ENCODE data around the gene TRIM75. TPM values are rescaled to one million over a fixed set of nuclear protein-coding genes. Genes with fewer than 3 reads are reported as not detected.
"Not testable (repeated sequence)": the region's sequence is repeated elsewhere in the genome, so short reads cannot be mapped to it uniquely, and the experiment has no call there.

Gene TRIM75
- polyA plus RNA-seq, 1 of the 3 experiments (the other 2 are of a cell fraction): not detected

- H3K9me3 ChIP-seq: no peaks in the 10 kb centered on the region
- no peak overlapping the region for H3K4me3 ChIP-seq (ENCODE audit: low read depth in 2 of 2, low read length in 1 of 2)
- 15% methylated on average over 1 of the region's 1 CpG for WGBS (ENCODE audit: low lambda C conversion rate)
- no peaks in the 10 kb centered on the region; the same call in 1 of the 2 replicates for H3K27me3 ChIP-seq (ENCODE audit: insufficient read depth)
- no peaks in the 10 kb centered on the region; a peak in 1 of 4 replicates for H3K4me1 ChIP-seq (ENCODE audit: control insufficient read depth in 1 of 2, insufficient read depth in 2 of 2, low read depth in 1 of 2, low read length in 1 of 2)
- CTCF ChIA-PET: no interaction called here
- DNase-seq: no peak
- no peak overlapping the region for H3K4me2 ChIP-seq
- H3K36me3 ChIP-seq (replicated peaks in 1 of 2; ENCODE audit: control insufficient read depth in 1 of 2, insufficient read depth in 2 of 2, low read length in 1 of 2): no peaks in the 10 kb centered on the region
- no peak overlapping the region for H2AFZ ChIP-seq (ENCODE audit: low read depth)
- TF ChIP-seq GATA2 (CRISPR knock-in tag; IDR thresholded peaks at IDR 0.05): no peak
- peak; percentile 40 for TF ChIP-seq CTCF (IDR thresholded peaks at IDR 0.05)
- H3F3A ChIP-seq (replicated peaks; ENCODE audit: insufficient read depth): no peaks in the 10 kb centered on the region
- H3K27ac ChIP-seq (ENCODE audit: low read depth in 2 of 2, low read length in 1 of 2): no peak overlapping the region
- POLR2A ChIA-PET: no interaction called here
- no peaks in the 10 kb centered on the region for H3K79me2 ChIP-seq (ENCODE audit: insufficient read depth)
- no peaks in the 10 kb centered on the region for H3K9me2 ChIP-seq
- no peak overlapping the region for H3K9ac ChIP-seq
- no peaks in the 10 kb centered on the region for H4K20me1 ChIP-seq (ENCODE audit: insufficient read depth)
Measured at GRCh38 chr4:165060938-165061337, 7.3 kb downstream of the TRIM75 start.

GRCh38 chr4:165070560-165070959 is 16.9 kb downstream of the TRIM75 start:
- H3K79me2 ChIP-seq (ENCODE audit: insufficient read depth): no peaks in the 10 kb centered on the region
- H3K9ac ChIP-seq: no peak overlapping the region
- no peak for DNase-seq
- no peaks in the 10 kb centered on the region for H3K36me3 ChIP-seq (replicated peaks in 1 of 2; ENCODE audit: control insufficient read depth in 1 of 2, insufficient read depth in 2 of 2, low read length in 1 of 2)
- no peaks in the 10 kb centered on the region for H3K4me1 ChIP-seq (ENCODE audit: control insufficient read depth in 1 of 2, insufficient read depth in 2 of 2, low read depth in 1 of 2, low read length in 1 of 2)
- no peaks in the 10 kb centered on the region for H3K27me3 ChIP-seq (ENCODE audit: insufficient read depth)
- no peak overlapping the region for H3K27ac ChIP-seq (ENCODE audit: low read depth in 2 of 2, low read length in 1 of 2)
- H4K20me1 ChIP-seq (ENCODE audit: insufficient read depth): no peaks in the 10 kb centered on the region
- CTCF ChIA-PET: no interaction called here
- TF ChIP-seq PBX3 (IDR thresholded peaks at IDR 0.05) (no peak), CTCF (IDR thresholded peaks at IDR 0.05) (no peak), SIN3A (IDR thresholded peaks at IDR 0.05; ENCODE audit: borderline replicate concordance, low read depth, low read length) (no peak), ELF1 (IDR thresholded peaks at IDR 0.05) (no peak), FOSL2 (IDR thresholded peaks at IDR 0.05; ENCODE audit: borderline replicate concordance, low read depth) (no peak), YY1 (IDR thresholded peaks at IDR 0.05; ENCODE audit: low read depth) (no peak), ZBTB33 (IDR thresholded peaks at IDR 0.05; ENCODE audit: borderline replicate concordance, low read depth) (no peak), GATA2 (CRISPR knock-in tag; IDR thresholded peaks at IDR 0.05) (no peak), MEF2A (IDR thresholded peaks at IDR 0.05; ENCODE audit: borderline replicate concordance, low read depth) (no peak), POLR2AphosphoS5 (IDR thresholded peaks at IDR 0.05; ENCODE audit: low read depth, low read length) (no peak), RAD21 (IDR thresholded peaks at IDR 0.05; ENCODE audit: low read length) (no peak), USF2 (IDR thresholded peaks at IDR 0.05; ENCODE audit: borderline replicate concordance, low read depth, low read length) (no peak), SMC3 (IDR thresholded peaks at IDR 0.05; ENCODE audit: low read depth, low read length) (no peak)
- no peak overlapping the region for H3K4me3 ChIP-seq (ENCODE audit: low read depth in 2 of 2, low read length in 1 of 2)
- no peak overlapping the region for H2AFZ ChIP-seq (ENCODE audit: low read depth)
- H3K9me2 ChIP-seq: no peaks in the 10 kb centered on the region
- 12% methylated on average over 1 of the region's 1 CpG for WGBS (ENCODE audit: low lambda C conversion rate)
- no peak overlapping the region for H3K4me2 ChIP-seq
- POLR2A ChIA-PET: no interaction called here
- no peaks in the 10 kb centered on the region for H3K9me3 ChIP-seq
- no peaks in the 10 kb centered on the region for H3F3A ChIP-seq (replicated peaks; ENCODE audit: insufficient read depth)

GRCh38 chr4:165073346-165073745 is 19.7 kb downstream of the TRIM75 start:
- DNase-seq; CTCF ChIA-PET; H3K79me2 ChIP-seq (ENCODE audit: insufficient read depth); H3F3A ChIP-seq (replicated peaks; ENCODE audit: insufficient read depth); H3K9ac ChIP-seq; H3K27me3 ChIP-seq (ENCODE audit: insufficient read depth); H3K27ac ChIP-seq (ENCODE audit: low read depth in 2 of 2, low read length in 1 of 2); H4K20me1 ChIP-seq (ENCODE audit: insufficient read depth); H3K36me3 ChIP-seq (replicated peaks in 1 of 2; ENCODE audit: control insufficient read depth in 1 of 2, insufficient read depth in 2 of 2, low read length in 1 of 2); POLR2A ChIA-PET; H3K4me2 ChIP-seq; H3K9me3 ChIP-seq; H3K4me1 ChIP-seq (ENCODE audit: control insufficient read depth in 1 of 2, insufficient read depth in 2 of 2, low read depth in 1 of 2, low read length in 1 of 2); H3K4me3 ChIP-seq (ENCODE audit: low read depth in 2 of 2, low read length in 1 of 2); H3K9me2 ChIP-seq; H2AFZ ChIP-seq (ENCODE audit: low read depth): not testable (repeated sequence)
- WGBS (ENCODE audit: low lambda C conversion rate): 89% methylated on average over 8 of the region's 11 CpGs

Data from SK-N-SH (cell line).